H1 (cell line): ENCODE results near the gene NEDD4L. TPM values are rescaled to one million over a fixed set of nuclear protein-coding genes. Genes with fewer than 3 reads are reported as not detected.

Experiments used
- CTCF ChIA-PET: fragments of 300-600 bp; sonication (Branson Sonifier 250); formaldehyde crosslinking; loops from one replicate; lab custom pipeline; 2021; ENCODE audit not compliant: partially characterized antibody; lab: Charles Lee
- POLR2A ChIA-PET: fragments of 300-600 bp; sonication (Branson Sonifier 250); formaldehyde crosslinking; loops from one replicate; lab custom pipeline; 2021; ENCODE audit warnings: inconsistent platforms; ENCODE audit not compliant: partially characterized antibody; lab: Charles Lee
- DNase-seq, 2 experiments: peaks; one replicate each; pipeline versions ENCODE4 v3.0.0 to v3.0.0-alpha.2; 2010 to 2022; ENCODE audit warnings: low spot score in 2 of 2, low read depth in 1 of 2, mixed read lengths in 1 of 2
- FAIRE-seq: peaks from 2 replicates; lab custom pipeline; 2011; peaks lifted over from hg19 to GRCh38; lab: Jason Lieb, UNC
- H2AFZ ChIP-seq: 2 replicates; pipeline ENCODE4 v1.8.1; 2012; ENCODE audit warnings: low read length, inconsistent platforms
- H2AK5ac ChIP-seq: 2 replicates; pipeline ENCODE4 v1.6.1; 2013; ENCODE audit warnings: low read depth, low read length
- H2BK120ac ChIP-seq: replicated peaks from 2 replicates; pipeline ENCODE3; 2013; ENCODE audit warnings: low read depth, low read length, inconsistent platforms
- H2BK12ac ChIP-seq: 2 replicates; pipeline ENCODE4 v1.6.1; 2013; ENCODE audit warnings: low read depth, low read length
- H2BK15ac ChIP-seq: 2 replicates; pipeline ENCODE4 v1.6.1; 2013; ENCODE audit warnings: low read length
- H2BK20ac ChIP-seq: 2 replicates; pipeline ENCODE4 v1.6.1; 2013; ENCODE audit warnings: low read length
- H2BK5ac ChIP-seq: 2 replicates; pipeline ENCODE4 v1.6.1; 2013; ENCODE audit warnings: low read depth, low read length
- H3K14ac ChIP-seq: 2 replicates; pipeline ENCODE4 v1.6.1; 2013; ENCODE audit warnings: inconsistent platforms; ENCODE audit not compliant: insufficient read length
- H3K18ac ChIP-seq: 2 replicates; pipeline ENCODE4 v1.6.1; 2013; ENCODE audit warnings: low read length; ENCODE audit errors: extremely low read depth
- H3K23ac ChIP-seq: 2 replicates; pipeline ENCODE4 v1.6.1; 2013; ENCODE audit warnings: inconsistent platforms; ENCODE audit not compliant: insufficient read length
- H3K23me2 ChIP-seq: 2 replicates; pipeline ENCODE4 v1.6.1; 2013; ENCODE audit warnings: low read depth, low read length
- H3K27ac ChIP-seq: 2 replicates; pipeline ENCODE4 v1.6.1; 2011; ENCODE audit warnings: low read depth, low read length, inconsistent platforms
- H3K27me3 ChIP-seq, 4 experiments: replicated peaks in 1 of 4; 1 replicate in 1 of 4; 2 replicates in 3 of 4; pipeline versions ENCODE4 v1.6.1 to v1.8.1; 2011 to 2013; ENCODE audit warnings: low read length in 3 of 4, mild to moderate bottlenecking in 3 of 4, inconsistent platforms in 2 of 4, mixed read lengths in 2 of 4, moderate library complexity in 1 of 4; ENCODE audit not compliant: control insufficient read depth in 3 of 4, insufficient read depth in 3 of 4; ENCODE audit errors: extremely low read depth in 1 of 4
- H3K36me3 ChIP-seq, 4 experiments: 2 replicates each; pipeline versions ENCODE4 v1.6.1 to v1.8.1; 2011 to 2013; ENCODE audit warnings: mild to moderate bottlenecking in 4 of 4, low read length in 3 of 4, moderate library complexity in 2 of 4, control low read depth in 1 of 4, inconsistent platforms in 1 of 4; ENCODE audit not compliant: insufficient read depth in 4 of 4, control insufficient read depth in 2 of 4
- H3K4ac ChIP-seq: replicated peaks from 2 replicates; pipeline ENCODE3; 2013; ENCODE audit warnings: low read length, low read depth, mixed read lengths, inconsistent platforms; ENCODE audit not compliant: insufficient read length
- H3K4me1 ChIP-seq, 4 experiments: replicated peaks in 1 of 4; 1 replicate in 1 of 4; 2 replicates in 3 of 4; pipeline versions ENCODE4 v1.6.1 to v1.8.1; 2011 to 2013; ENCODE audit warnings: low read length in 3 of 4, inconsistent platforms in 2 of 4, mixed read lengths in 1 of 4; ENCODE audit not compliant: insufficient read depth in 4 of 4, control insufficient read depth in 3 of 4
- H3K4me2 ChIP-seq, 2 experiments: 2 replicates each; pipeline versions ENCODE4 v1.6.1 to v1.8.1; 2011 to 2013; ENCODE audit warnings: low read depth in 2 of 2, low read length in 2 of 2, control low read depth in 1 of 2, inconsistent platforms in 1 of 2, mild to moderate bottlenecking in 1 of 2; ENCODE audit not compliant: insufficient read depth in 1 of 2
- H3K4me3 ChIP-seq, 4 experiments: fragments of 200-600, 300-600 bp in 1 of 4; sonication (generic), shearing (Covaris generic), sonication (Bioruptor Twin) in 1 of 4; 2 replicates each; pipeline versions ENCODE4 v1.5.1 to v1.8.1; 2011 to 2016; ENCODE audit warnings: low read length in 4 of 4, low read depth in 3 of 4, control low read depth in 2 of 4, inconsistent platforms in 2 of 4, mild to moderate bottlenecking in 2 of 4, mixed read lengths in 1 of 4, moderate library complexity in 1 of 4; ENCODE audit not compliant: insufficient read depth in 2 of 4; ENCODE audit errors: extremely low read depth in 1 of 4
- H3K56ac ChIP-seq: replicated peaks from 2 replicates; pipeline ENCODE3; 2013; ENCODE audit warnings: low read depth, mild to moderate bottlenecking, mixed read lengths, low read length, inconsistent platforms; ENCODE audit not compliant: insufficient read length
- H3K79me1 ChIP-seq: 2 replicates; pipeline ENCODE4 v1.6.1; 2013; ENCODE audit warnings: low read depth, low read length, control low read depth
- H3K79me2 ChIP-seq, 2 experiments: 2 replicates each; pipeline versions ENCODE4 v1.6.1 to v1.8.1; 2012 to 2013; ENCODE audit warnings: low read length in 2 of 2, mild to moderate bottlenecking in 2 of 2, inconsistent platforms in 1 of 2; ENCODE audit not compliant: insufficient read depth in 2 of 2, control insufficient read depth in 1 of 2
- H3K9ac ChIP-seq, 4 experiments: replicated peaks in 1 of 4; 1 replicate in 1 of 4; 2 replicates in 3 of 4; pipeline versions ENCODE4 v1.6.1 to v1.8.1; 2011 to 2013; ENCODE audit warnings: low read depth in 3 of 4, low read length in 3 of 4, control low read depth in 2 of 4, mild to moderate bottlenecking in 2 of 4, moderate library complexity in 2 of 4, inconsistent platforms in 1 of 4; ENCODE audit errors: extremely low read depth in 1 of 4
- H3K9me3 ChIP-seq, 2 experiments: 2 replicates each; pipeline versions ENCODE4 v1.6.1 to v1.8.1; 2012 to 2013; ENCODE audit warnings: mild to moderate bottlenecking in 2 of 2, moderate library complexity in 2 of 2, control low read depth in 1 of 2, inconsistent platforms in 1 of 2, low read depth in 1 of 2, low read length in 1 of 2, mixed read lengths in 1 of 2; ENCODE audit not compliant: insufficient read depth in 2 of 2
- H4K20me1 ChIP-seq, 2 experiments: replicated peaks in 1 of 2; 2 replicates each; pipeline versions ENCODE3 to v1.8.1; 2011 to 2013; ENCODE audit warnings: inconsistent platforms in 2 of 2, low read length in 2 of 2, mild to moderate bottlenecking in 1 of 2; ENCODE audit not compliant: insufficient read depth in 2 of 2, control insufficient read depth in 1 of 2
- H4K5ac ChIP-seq: 2 replicates; pipeline ENCODE4 v1.6.1; 2013; ENCODE audit warnings: low read length, low read depth, mixed read lengths, inconsistent platforms; ENCODE audit not compliant: insufficient read length
- H4K8ac ChIP-seq: 2 replicates; pipeline ENCODE4 v1.8.0; 2013; ENCODE audit warnings: mild to moderate bottlenecking, moderate library complexity, low read length, inconsistent platforms; ENCODE audit not compliant: insufficient read depth; ENCODE audit errors: extremely low read depth
- H4K91ac ChIP-seq: replicated peaks from 2 replicates; pipeline ENCODE3; 2013; ENCODE audit warnings: low read length, mixed read lengths, inconsistent platforms; ENCODE audit not compliant: insufficient read length
- ASH2L ChIP-seq: fragments of 200-600, 300-600 bp; sonication (generic); IDR thresholded peaks from one replicate; pipeline ENCODE4 v1.7.1; 2017; ENCODE audit warnings: low read length
- ATF3 ChIP-seq: IDR thresholded peaks from 2 replicates; pipeline ENCODE4 v1.6.1; 2011; ENCODE audit warnings: low read depth, mild to moderate bottlenecking, low read length; ENCODE audit not compliant: insufficient read depth
- CBX8 ChIP-seq: fragments of 300-800, 300-1000 bp; sonication (generic); IDR thresholded peaks from 2 replicates; pipeline ENCODE4 v1.7.1; 2016; ENCODE audit warnings: low read depth, low read length, borderline replicate concordance
- FOSL1 ChIP-seq: IDR thresholded peaks from 2 replicates; pipeline ENCODE4 v1.6.1; 2011; ENCODE audit warnings: mild to moderate bottlenecking, low read depth, low read length, moderate library complexity; ENCODE audit not compliant: insufficient read depth
- GTF2F1 ChIP-seq: IDR thresholded peaks from 2 replicates; pipeline ENCODE4 v1.6.1; 2012; ENCODE audit warnings: low read depth, low read length, improper control_type of control experiment, borderline replicate concordance
- HDAC2 ChIP-seq, 2 experiments: fragments of 300-600 bp in 1 of 2; sonication (generic) in 1 of 2; IDR thresholded peaks; 2 replicates each; pipeline ENCODE4 v1.6.1; 2011 to 2012; ENCODE audit warnings: low read depth in 2 of 2, low read length in 2 of 2, mild to moderate bottlenecking in 2 of 2, moderate library complexity in 2 of 2, borderline replicate concordance in 1 of 2, inconsistent platforms in 1 of 2
- KDM5A ChIP-seq: fragments of 200-600 bp; IDR thresholded peaks from 2 replicates; pipeline ENCODE4 v1.7.1; 2012; ENCODE audit warnings: mild to moderate bottlenecking, low read length, inconsistent platforms, mixed read lengths
- NRF1 ChIP-seq: IDR thresholded peaks from 2 replicates; pipeline ENCODE4 v1.6.1; 2011; ENCODE audit warnings: mild to moderate bottlenecking, low read depth, low read length, improper control_type of control experiment
- PHF8 ChIP-seq: fragments of 200-600 bp; sonication (generic); conservative IDR thresholded peaks from 2 replicates; pipeline ENCODE4 v1.7.1; 2012; ENCODE audit warnings: low read depth, mild to moderate bottlenecking, inconsistent platforms, low read length, moderate library complexity
- SAP30 ChIP-seq: fragments of 300-600 bp; sonication (generic); IDR thresholded peaks from 2 replicates; pipeline ENCODE4 v1.7.1; 2012; ENCODE audit warnings: low read length, moderate library complexity, mild to moderate bottlenecking, inconsistent platforms; ENCODE audit not compliant: insufficient read depth, insufficient replicate concordance
- SP2 ChIP-seq: IDR thresholded peaks from 2 replicates; pipeline ENCODE4 v1.6.1; 2012; ENCODE audit warnings: mild to moderate bottlenecking, low read length, inconsistent platforms
- TEAD4 ChIP-seq: IDR thresholded peaks from 2 replicates; pipeline ENCODE4 v1.6.1; 2012; ENCODE audit warnings: low read depth, low read length, inconsistent platforms, mixed read lengths
- ZNF274 ChIP-seq: IDR thresholded peaks from 2 replicates; pipeline ENCODE4 v1.7.0; 2012; ENCODE audit warnings: low read length, borderline replicate concordance; ENCODE audit errors: extremely low read depth
- WGBS, 2 experiments: shearing (Covaris generic) in 1 of 2; methylation state at CpG; one replicate each; pipeline versions ENCODE4 v1.1.6 to v1.1.7; 2013 to 2015; ENCODE audit warnings: low lambda C conversion rate in 2 of 2, mixed read lengths in 2 of 2, inconsistent platforms in 1 of 2, low coverage in 1 of 2, missing lambda C conversion rate in 1 of 2; ENCODE audit not compliant: insufficient replicate concordance in 2 of 2, insufficient coverage in 1 of 2, insufficient read length in 1 of 2; ENCODE audit errors: extremely low coverage in 1 of 2, missing lambda C conversion rate in 1 of 2; 5-methylcytosine and 5-hydroxymethylcytosine counted together
- polyA plus RNA-seq, 7 experiments: library from polyadenylated mRNA; depleted of rRNA in 3 of 7; stranded (reverse) in 5 of 7; unstranded in 2 of 7; fragments of >200 nt in 5 of 7; fragments of 200-250 nt in 2 of 7; gene quantifications; 1 replicate in 5 of 7; 2 replicates in 1 of 7; 4 replicates in 1 of 7; pipeline versions ENCODE4 v1.2.1 to v1.2.3, GENCODE V29; 2011 to 2013; ENCODE audit warnings: missing spikeins in 2 of 7, mixed read lengths in 2 of 7
- total RNA-seq: library from RNA; stranded (reverse); fragmentation: NEBNext Ultra II Directional; extraction: Animal tissue kit (Norgen Biotek cat#: 25700); gene quantifications from 2 replicates; pipeline ENCODE4 v1.2.1, GENCODE V29; 2021

NEDD4L gene
- total and polyA plus RNA-seq, 2 of the 8 experiments (the other 6 are each of a cell fraction or from before 2014, with no cell fraction given), result 37.3 to 69.8 TPM

- H2BK12ac ChIP-seq, result no peak overlapping the region
- ChIA-PET POLR2A (interaction anchor here (0.6 kb wide), 1 partner anchor 162 kb away, joined by 3 read pairs; no protein-coding TSS in a partner anchor), CTCF (interaction anchor here (3.8 kb wide), 1 partner anchor 12 kb away, joined by 11 read pairs; no protein-coding TSS in a partner anchor)
- TF ChIP-seq KDM5A (no peak), FOSL1 (no peak), GTF2F1 (no peak), TEAD4 (no peak), ZNF274 (no peak), PHF8 (no peak), CBX8 (no peak), ASH2L (no peak), HDAC2 (IDR thresholded peaks at IDR 0.05; ENCODE audit: borderline replicate concordance in 1 of 2, low read depth in 2 of 2, low read length in 2 of 2) (no peak), SP2 (no peak), ATF3 (no peak), NRF1 (no peak), SAP30 (no peak)
- H4K8ac ChIP-seq, result no peak overlapping the region
- no peak overlapping the region for H2BK20ac ChIP-seq
- H3K14ac ChIP-seq, result no peak overlapping the region
- H3K4me1 ChIP-seq, result peaks cover 2 to 20% (median 17%) of the 10 kb centered on the region in 4 experiments; a peak in 6 of 7 replicates
- no peaks in the 10 kb centered on the region; a peak in 1 of 4 replicates for H3K79me2 ChIP-seq
- no peak overlapping the region for H2BK120ac ChIP-seq
- H3K56ac ChIP-seq, result no peak overlapping the region
- no peak overlapping the region for H2BK5ac ChIP-seq
- FAIRE-seq, result no peak
- no peak overlapping the region for H2AK5ac ChIP-seq
- no peak overlapping the region for H4K91ac ChIP-seq
- no peaks in the 10 kb centered on the region for H3K27me3 ChIP-seq
- H3K18ac ChIP-seq, result no peak overlapping the region
- DNase-seq, result no peak
- 89% methylated on average over 5 of the region's 5 CpGs; no CpG with 5 or more reads in 1 of the 2 experiments for WGBS, 2 experiments
- H4K5ac ChIP-seq, result no peak overlapping the region
- no peak overlapping the region for H2BK15ac ChIP-seq
- no peak overlapping the region for H3K23ac ChIP-seq
- H3K79me1 ChIP-seq, result no peaks in the 10 kb centered on the region
- H3K4ac ChIP-seq, result no peak overlapping the region
- H3K27ac ChIP-seq, result no peak overlapping the region
- H3K9ac ChIP-seq, result no peak overlapping the region
- no peaks in the 10 kb centered on the region for H3K9me3 ChIP-seq
- H3K23me2 ChIP-seq, result no peaks in the 10 kb centered on the region
- no peak overlapping the region for H3K4me2 ChIP-seq
- no peak overlapping the region for H3K4me3 ChIP-seq
- no peaks in the 10 kb centered on the region for H4K20me1 ChIP-seq
- peaks cover 0 to 18% (median 5%) of the 10 kb centered on the region in 4 experiments; a peak in 5 of 8 replicates for H3K36me3 ChIP-seq
- H2AFZ ChIP-seq, result no peak overlapping the region
Observed at GRCh38 chr18:58350526-58350925, 306.5 kb downstream of the NEDD4L start.
